ENCODE results near the gene S100PBP.

S100PBP gene

GRCh38 chr1:32886004-32886827 lies 68.8 kb downstream of the S100PBP start, which contains the start of gene HPCA:
TSS of gene HPCA (plus strand) at chr1:32886491. CDS start at chr1:32888899, 2,408 bp downstream.
- FAIRE-seq, result no peak
- TF ChIP-seq, protein P1, sequence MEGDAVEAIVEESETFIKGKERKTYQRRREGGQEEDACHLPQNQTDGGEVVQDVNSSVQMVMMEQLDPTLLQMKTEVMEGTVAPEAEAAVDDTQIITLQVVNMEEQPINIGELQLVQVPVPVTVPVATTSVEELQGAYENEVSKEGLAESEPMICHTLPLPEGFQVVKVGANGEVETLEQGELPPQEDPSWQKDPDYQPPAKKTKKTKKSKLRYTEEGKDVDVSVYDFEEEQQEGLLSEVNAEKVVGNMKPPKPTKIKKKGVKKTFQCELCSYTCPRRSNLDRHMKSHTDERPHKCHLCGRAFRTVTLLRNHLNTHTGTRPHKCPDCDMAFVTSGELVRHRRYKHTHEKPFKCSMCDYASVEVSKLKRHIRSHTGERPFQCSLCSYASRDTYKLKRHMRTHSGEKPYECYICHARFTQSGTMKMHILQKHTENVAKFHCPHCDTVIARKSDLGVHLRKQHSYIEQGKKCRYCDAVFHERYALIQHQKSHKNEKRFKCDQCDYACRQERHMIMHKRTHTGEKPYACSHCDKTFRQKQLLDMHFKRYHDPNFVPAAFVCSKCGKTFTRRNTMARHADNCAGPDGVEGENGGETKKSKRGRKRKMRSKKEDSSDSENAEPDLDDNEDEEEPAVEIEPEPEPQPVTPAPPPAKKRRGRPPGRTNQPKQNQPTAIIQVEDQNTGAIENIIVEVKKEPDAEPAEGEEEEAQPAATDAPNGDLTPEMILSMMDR (IDR thresholded peaks at IDR 0.05; ENCODE audit: insufficient read depth, missing control alignments), result peak; percentile 53
- DNase-seq (ENCODE audit: insufficient read length, low spot score), result no peak

DNA sequence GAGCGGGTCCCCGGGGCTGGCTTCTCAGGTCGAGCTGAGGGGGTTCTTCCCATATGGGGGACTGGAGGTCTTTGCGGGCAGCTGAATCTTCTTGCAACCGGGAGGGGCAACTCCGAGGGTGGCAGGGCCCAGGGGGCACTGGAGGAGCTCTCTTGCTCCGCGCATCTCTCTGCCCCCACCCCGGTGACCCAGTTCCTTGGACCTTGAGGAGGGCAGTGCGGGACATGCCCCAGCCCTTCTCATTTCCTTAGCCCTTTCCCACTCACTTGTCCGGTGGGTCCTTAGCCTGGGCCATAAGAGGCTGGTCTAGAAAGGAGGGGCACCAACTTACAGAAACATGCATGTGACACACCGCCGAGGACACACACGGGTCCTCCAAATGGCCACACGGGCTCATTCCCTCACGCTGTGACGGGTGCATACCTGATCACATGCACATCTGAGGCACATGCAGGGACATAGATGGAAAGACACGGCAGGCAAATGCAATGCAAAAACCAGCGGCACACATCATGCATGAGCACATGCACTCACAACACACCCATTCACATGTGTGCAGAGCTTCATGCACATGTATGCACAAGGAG lies 69.5 kb downstream of the S100PBP start:
- TF ChIP-seq, protein P1 (IDR thresholded peaks at IDR 0.05; ENCODE audit: insufficient read depth, missing control alignments), result no peak
- FAIRE-seq, result no peak
- no peak for DNase-seq (ENCODE audit: insufficient read length, low spot score)

DNA sequence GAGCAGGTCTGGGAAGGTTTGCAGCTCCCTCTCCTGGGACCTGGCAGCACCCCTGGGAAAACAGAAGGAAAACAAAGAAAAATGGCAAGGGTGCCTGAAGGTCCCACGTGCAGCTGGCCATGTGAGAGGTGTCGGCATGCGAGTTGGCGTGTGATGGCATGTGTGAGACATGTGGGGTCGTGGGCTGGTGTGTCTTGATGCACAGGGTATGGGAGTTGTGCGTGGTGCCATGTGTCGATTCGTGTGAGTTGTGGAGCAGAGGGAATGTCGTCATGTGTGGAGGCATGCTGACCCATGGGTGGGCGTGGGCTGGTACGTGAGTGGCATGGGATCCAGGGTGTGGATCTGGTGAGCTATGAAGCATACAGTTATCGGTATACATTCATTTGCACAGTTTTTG lies 70.2 kb downstream of the S100PBP start:
- TF ChIP-seq, protein P1 (IDR thresholded peaks at IDR 0.05; ENCODE audit: insufficient read depth, missing control alignments), result no peak
- FAIRE-seq (no peak), DNase-seq (ENCODE audit: insufficient read length, low spot score) (no peak)

DNA sequence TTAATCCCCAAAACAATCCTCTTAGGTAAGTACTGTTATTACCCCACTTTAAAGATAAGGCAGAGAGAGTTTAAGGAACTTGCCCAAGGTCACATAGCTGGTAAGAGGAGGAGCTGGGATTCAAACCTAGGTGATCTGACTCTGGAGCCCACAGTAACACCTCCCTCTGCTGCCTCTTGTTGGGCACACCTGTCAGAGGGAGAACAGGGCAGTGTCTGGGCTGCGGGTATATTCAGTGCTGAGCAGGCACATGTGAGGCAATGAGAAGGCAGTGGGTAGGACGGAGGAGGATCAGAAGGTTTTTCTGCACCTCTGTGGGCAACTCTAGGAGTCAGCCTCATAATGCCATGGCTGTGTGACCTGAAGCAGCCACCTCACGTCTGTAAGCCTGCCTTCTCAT lies 70.7 kb downstream of the S100PBP start:
- FAIRE-seq (no peak), DNase-seq (ENCODE audit: insufficient read length, low spot score) (no peak)
- TF ChIP-seq, protein P1 (IDR thresholded peaks at IDR 0.05; ENCODE audit: insufficient read depth, missing control alignments), result no peak

DNA sequence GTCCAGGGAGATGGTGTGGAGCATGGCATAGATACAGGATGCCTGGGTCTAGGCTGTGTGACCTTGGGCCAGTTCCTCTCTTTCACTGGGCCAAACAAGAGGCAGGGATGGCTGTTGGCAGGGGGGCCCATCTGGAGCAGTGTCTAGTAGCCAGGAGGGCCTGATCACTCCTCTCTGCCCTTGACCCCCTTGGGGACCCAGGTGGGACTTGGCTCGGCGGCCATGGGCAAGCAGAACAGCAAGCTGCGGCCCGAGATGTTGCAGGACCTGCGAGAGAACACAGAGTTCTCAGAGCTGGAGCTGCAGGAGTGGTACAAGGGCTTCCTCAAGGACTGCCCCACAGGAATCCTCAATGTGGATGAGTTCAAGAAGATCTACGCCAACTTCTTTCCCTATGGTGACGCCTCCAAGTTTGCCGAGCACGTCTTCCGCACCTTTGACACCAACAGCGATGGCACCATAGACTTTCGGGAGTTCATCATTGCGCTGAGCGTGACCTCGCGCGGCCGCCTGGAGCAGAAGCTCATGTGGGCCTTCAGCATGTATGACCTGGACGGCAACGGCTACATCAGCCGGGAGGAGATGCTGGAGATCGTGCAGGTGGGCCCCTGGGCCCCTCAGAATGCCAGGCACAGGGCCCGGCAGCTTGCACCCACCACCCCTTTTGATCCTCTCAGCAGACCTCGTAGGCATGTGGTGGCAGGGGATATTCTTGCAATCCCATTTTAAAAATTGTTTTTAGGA lies 71.4 kb downstream of the S100PBP start:
- TF ChIP-seq, protein P1 (IDR thresholded peaks at IDR 0.05; ENCODE audit: insufficient read depth, missing control alignments), result no peak
- FAIRE-seq (no peak), DNase-seq (ENCODE audit: insufficient read length, low spot score) (no peak)

GRCh38 chr1:32889731-32890278 lies 72.4 kb downstream of the S100PBP start:
- TF ChIP-seq, protein P1 (IDR thresholded peaks at IDR 0.05; ENCODE audit: insufficient read depth, missing control alignments), result no peak
- no peak for DNase-seq (ENCODE audit: insufficient read length, low spot score)
- FAIRE-seq, result no peak
